ENCODE results near the gene ELF1. TPM values are rescaled to one million over a fixed set of nuclear protein-coding genes. Genes with fewer than 3 reads are reported as not detected.

ELF1 gene
- total RNA-seq, 1 experiment from 2014 or later: 36.0 TPM

DNA sequence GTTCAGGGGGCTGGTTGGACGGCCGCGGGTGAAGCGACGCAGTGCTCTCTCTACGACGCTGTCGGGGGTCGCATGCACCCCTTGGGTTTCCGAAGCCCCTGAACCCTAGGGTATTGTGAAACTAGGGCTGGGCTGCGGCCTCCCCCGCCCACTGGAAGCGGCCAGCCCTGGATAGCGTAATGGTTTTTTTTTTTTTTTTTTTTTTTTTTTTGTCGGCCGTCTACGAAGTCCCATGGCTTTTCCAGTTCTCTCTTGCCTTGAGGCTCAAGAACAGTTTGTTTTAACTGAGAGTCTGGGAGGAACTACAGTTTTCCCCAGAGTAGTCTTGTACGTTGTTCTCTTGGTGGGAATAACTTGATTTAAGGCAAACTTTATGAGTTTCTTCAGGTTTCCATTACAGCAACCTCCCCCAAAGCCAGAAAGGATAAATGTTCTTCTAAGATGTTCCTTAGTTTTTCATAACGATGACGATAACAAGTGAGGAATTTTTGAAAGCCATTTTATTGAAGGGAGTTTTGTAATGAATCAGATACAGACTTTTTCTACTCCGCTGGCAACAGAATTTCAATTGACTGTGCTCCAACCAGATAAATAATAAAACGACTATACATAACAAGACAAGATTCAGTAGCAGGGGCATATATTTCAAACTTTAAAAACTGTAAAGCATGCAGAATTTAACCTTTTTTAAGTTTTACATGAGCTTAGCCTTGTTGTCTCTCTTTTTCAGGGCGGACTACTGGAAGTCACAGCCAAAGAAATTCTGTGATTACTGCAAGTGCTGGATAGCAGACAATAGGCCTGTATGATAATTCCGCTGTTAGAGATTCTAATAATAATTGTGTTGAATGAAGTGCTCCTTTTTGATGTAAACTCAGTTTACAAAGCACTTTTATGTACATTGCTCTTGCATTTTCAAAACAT, 43.1 kb upstream of the ELF1 start:
- Histone ChIP-seq H3K27me3 (ENCODE audit: insufficient read depth, low read depth) (no peaks in the 10 kb centered on the region), H3K9me3 (ENCODE audit: insufficient read depth, low read depth) (no peaks in the 10 kb centered on the region), H3K4me2 (peak overlapping the region; percentile 93), H3K4me3 (peak overlapping the region; percentile 79), H3F3A (ENCODE audit: insufficient read depth, low read depth) (peaks cover 15% of the 10 kb centered on the region; the same call in 1 of the 2 replicates), H2AFZ (peak overlapping the region; percentile 91), H3K27ac (peak overlapping the region; percentile 98), H3K36me3 (ENCODE audit: low read depth) (peaks cover 9% of the 10 kb centered on the region; the same call in 1 of the 2 replicates), H3K79me2 (ENCODE audit: low read depth) (peaks cover 56% of the 10 kb centered on the region), H3K4me1 (replicated peaks; ENCODE audit: insufficient read depth) (peaks cover 43% of the 10 kb centered on the region), H3K9me2 (ENCODE audit: insufficient read depth) (no peaks in the 10 kb centered on the region), H4K20me1 (ENCODE audit: insufficient read depth) (no peaks in the 10 kb centered on the region)
- TF ChIP-seq, protein P1, sequence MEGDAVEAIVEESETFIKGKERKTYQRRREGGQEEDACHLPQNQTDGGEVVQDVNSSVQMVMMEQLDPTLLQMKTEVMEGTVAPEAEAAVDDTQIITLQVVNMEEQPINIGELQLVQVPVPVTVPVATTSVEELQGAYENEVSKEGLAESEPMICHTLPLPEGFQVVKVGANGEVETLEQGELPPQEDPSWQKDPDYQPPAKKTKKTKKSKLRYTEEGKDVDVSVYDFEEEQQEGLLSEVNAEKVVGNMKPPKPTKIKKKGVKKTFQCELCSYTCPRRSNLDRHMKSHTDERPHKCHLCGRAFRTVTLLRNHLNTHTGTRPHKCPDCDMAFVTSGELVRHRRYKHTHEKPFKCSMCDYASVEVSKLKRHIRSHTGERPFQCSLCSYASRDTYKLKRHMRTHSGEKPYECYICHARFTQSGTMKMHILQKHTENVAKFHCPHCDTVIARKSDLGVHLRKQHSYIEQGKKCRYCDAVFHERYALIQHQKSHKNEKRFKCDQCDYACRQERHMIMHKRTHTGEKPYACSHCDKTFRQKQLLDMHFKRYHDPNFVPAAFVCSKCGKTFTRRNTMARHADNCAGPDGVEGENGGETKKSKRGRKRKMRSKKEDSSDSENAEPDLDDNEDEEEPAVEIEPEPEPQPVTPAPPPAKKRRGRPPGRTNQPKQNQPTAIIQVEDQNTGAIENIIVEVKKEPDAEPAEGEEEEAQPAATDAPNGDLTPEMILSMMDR (conservative IDR thresholded peaks at IDR 0.05): no peak
- TF ChIP-seq EZH2 (IDR thresholded peaks at IDR 0.05; ENCODE audit: low read depth): no peak
- ChIA-PET POLR2A (ENCODE audit: unreplicated experiment) (no interaction called here), CTCF (no interaction called here)
- peak in 1 of 2 experiments; percentile 65 for DNase-seq
- intact Hi-C loops (cut with micrococcal nuclease; ENCODE audit: unreplicated experiment): loop anchor here (1.0 to 5.0 kb wide), 5 partner anchors 43 to 290 kb away; partner anchors contain the start of genes ELF1, KBTBD6, MRPS31 and SLC25A15
- BruUV-seq (replicated peaks): TSS peak; percentile 53

DNA sequence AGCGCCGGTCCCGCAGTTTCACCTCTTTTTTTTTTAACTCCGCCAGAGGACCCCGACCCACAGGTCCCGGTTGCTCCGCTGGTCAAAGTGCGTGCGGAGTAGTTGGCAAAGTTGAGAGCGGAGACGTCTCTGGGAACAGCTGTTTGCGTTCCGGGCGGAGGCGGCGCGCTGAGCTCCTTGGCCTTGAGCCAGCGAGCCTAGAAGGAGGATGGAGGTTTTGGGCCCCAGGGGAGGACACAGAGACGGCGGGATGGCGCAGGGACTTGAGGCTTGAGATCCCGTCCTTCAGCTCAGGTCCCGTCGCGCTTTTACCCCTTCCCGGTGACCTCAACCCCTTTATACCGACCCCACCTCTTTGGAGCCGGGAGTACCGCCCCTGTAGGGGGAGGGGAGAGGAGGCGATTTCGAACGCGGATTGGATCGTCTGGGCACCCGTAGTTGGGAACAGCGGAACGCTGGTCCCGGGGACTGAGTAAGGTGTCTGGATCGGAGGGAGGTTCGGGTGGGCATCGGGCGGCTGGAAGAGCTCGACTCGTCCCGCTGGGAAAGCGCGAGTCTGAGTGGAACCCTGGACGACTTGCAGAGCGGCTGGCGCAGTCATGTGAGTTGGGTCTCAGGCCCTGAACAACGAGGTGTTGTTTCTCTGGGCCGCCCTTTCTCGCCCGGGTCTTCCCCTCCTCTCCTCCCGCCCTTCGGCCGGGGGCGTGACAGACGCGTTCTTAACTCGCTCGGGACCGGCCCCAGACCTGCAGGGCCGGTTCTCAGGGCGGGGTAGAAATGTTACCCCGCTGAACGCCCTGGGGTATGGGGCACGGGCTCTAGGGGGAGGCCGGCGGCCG, 42.2 kb upstream of the ELF1 start, which contains the start of gene WBP4:
WBP4 (plus strand) TSS at position 435 of the 839 bp plus-strand sequence; CDS start at position 600, 165 bp downstream.
- TF ChIP-seq EZH2 (IDR thresholded peaks at IDR 0.05; ENCODE audit: low read depth): no peak
- TF ChIP-seq, protein P1 (conservative IDR thresholded peaks at IDR 0.05): no peak
- Histone ChIP-seq H3K4me1 (replicated peaks; ENCODE audit: insufficient read depth) (peaks cover 43% of the 10 kb centered on the region), H2AFZ (peak within 1 kb of the TSS; percentile 91), H4K20me1 (ENCODE audit: insufficient read depth) (no peaks in the 10 kb centered on the region), H3F3A (ENCODE audit: insufficient read depth, low read depth) (peaks cover 15% of the 10 kb centered on the region; the same call in 1 of the 2 replicates), H3K27me3 (ENCODE audit: insufficient read depth, low read depth) (no peaks in the 10 kb centered on the region), H3K4me2 (peak within 1 kb of the TSS; percentile 93), H3K36me3 (ENCODE audit: low read depth) (peaks cover 9% of the 10 kb centered on the region; the same call in 1 of the 2 replicates), H3K9me2 (ENCODE audit: insufficient read depth) (no peaks in the 10 kb centered on the region), H3K79me2 (ENCODE audit: low read depth) (peaks cover 65% of the 10 kb centered on the region), H3K9me3 (ENCODE audit: insufficient read depth, low read depth) (no peaks in the 10 kb centered on the region), H3K27ac (peak within 1 kb of the TSS; percentile 98), H3K4me3 (peak within 1 kb of the TSS; percentile 79)
- no TSS peak for BruUV-seq (replicated peaks)
- DNase-seq: peak; percentile 84 to 92
- ChIA-PET POLR2A (ENCODE audit: unreplicated experiment) (interaction anchor here (0.7 kb wide), 2 partner anchors 69 to 260 kb away, joined by 3 to 4 read pairs; no protein-coding TSS in a partner anchor), CTCF (no interaction called here)
- intact Hi-C loops (cut with micrococcal nuclease; ENCODE audit: unreplicated experiment): loop anchor here (1.0 to 5.0 kb wide), 5 partner anchors 42 to 289 kb away; partner anchors contain the start of genes ELF1, KBTBD6, MRPS31 and SLC25A15

DNA sequence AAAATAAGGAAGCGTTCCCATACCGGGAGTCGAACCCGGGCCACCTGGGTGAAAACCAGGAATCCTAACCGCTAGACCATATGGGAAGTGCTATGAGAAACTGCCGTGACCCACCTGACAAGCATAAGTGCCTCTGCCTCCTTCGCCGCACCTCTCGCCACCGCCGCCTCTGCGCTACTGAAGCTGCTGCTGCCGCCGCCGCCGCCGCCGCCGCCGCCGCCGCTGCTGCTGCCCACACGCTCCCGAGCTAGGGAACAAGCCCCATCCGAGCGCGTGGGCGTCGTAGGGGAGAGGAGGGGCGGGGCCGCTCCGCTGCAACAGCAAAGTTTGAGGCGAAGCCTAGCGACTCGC, 41.6 kb upstream of the ELF1 start:
- ChIA-PET CTCF (no interaction called here), POLR2A (ENCODE audit: unreplicated experiment) (interaction anchor here (0.6 to 0.7 kb wide), 3 partner anchors 9 to 259 kb away, joined by 3 to 4 read pairs (median 3); no protein-coding TSS in a partner anchor)
- peak; percentile 58 to 64 for DNase-seq
- peak overlapping the region; percentile 93 for H3K4me2 ChIP-seq
- H3K27ac ChIP-seq: peak overlapping the region; percentile 98
- H3F3A ChIP-seq (ENCODE audit: insufficient read depth, low read depth): peaks cover 15% of the 10 kb centered on the region; the same call in 1 of the 2 replicates
- peaks cover 71% of the 10 kb centered on the region for H3K79me2 ChIP-seq (ENCODE audit: low read depth)
- H3K9me3 ChIP-seq (ENCODE audit: insufficient read depth, low read depth): no peaks in the 10 kb centered on the region
- H4K20me1 ChIP-seq (ENCODE audit: insufficient read depth): no peaks in the 10 kb centered on the region
- H3K4me3 ChIP-seq: peak overlapping the region; percentile 79
- TF ChIP-seq EZH2 (IDR thresholded peaks at IDR 0.05; ENCODE audit: low read depth): no peak
- TF ChIP-seq, protein P1 (conservative IDR thresholded peaks at IDR 0.05): no peak
- H3K9me2 ChIP-seq (ENCODE audit: insufficient read depth): no peaks in the 10 kb centered on the region
- peaks cover 43% of the 10 kb centered on the region for H3K4me1 ChIP-seq (replicated peaks; ENCODE audit: insufficient read depth)
- peak overlapping the region; percentile 91 for H2AFZ ChIP-seq
- intact Hi-C loops (cut with micrococcal nuclease; ENCODE audit: unreplicated experiment): loop anchor here (1.0 to 5.0 kb wide), 5 partner anchors 42 to 288 kb away; partner anchors contain the start of genes ELF1, KBTBD6, MRPS31 and SLC25A15
- peaks cover 4% of the 10 kb centered on the region; the same call in 1 of the 2 replicates for H3K36me3 ChIP-seq (ENCODE audit: low read depth)
- no peaks in the 10 kb centered on the region for H3K27me3 ChIP-seq (ENCODE audit: insufficient read depth, low read depth)
- BruUV-seq (replicated peaks): no TSS peak

Data from PC-9 (cell line).